ENCODE measurements around the gene CEP97. TPM values are rescaled to one million over a fixed set of nuclear protein-coding genes. Genes with fewer than 3 reads are reported as not detected.
"Not testable (repeated sequence)": the region's sequence is repeated elsewhere in the genome, so short reads cannot be mapped to it uniquely, and the experiment has no call there.

Gene CEP97
- total RNA-seq, 2 experiments from 2014 or later: 23.3 to 26.2 TPM

DNA sequence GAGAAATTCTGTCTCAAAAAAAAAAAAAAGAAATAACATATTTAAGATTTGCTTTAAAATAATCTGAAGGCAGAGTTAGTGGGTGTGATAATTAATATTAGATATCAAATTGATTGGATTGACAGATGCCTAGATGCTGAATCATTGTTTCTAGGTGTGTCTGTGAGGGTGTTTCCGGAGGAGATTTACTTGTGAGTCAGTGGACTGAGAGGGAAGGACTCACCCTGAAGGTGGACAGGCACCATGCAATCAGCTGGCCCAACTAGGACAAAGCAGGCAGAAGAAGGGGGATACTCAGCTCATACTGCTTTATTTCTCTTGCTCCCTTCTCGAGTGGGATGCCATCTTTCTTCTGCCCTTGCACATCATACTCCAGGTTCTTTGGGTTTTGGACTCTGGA lies 21.2 kb upstream of the CEP97 start:
- DNase-seq (no peak), ATAC-seq (no peak)
- Mint-ChIP-seq H3K4me1 (ENCODE audit: low read depth) (no peaks in the 10 kb centered on the region), H3K27ac (no peak overlapping the region), H3K27me3 (ENCODE audit: low read depth) (no peaks in the 10 kb centered on the region), H3K4me3 (no peak overlapping the region), H3K9me3 (ENCODE audit: insufficient read depth) (no peaks in the 10 kb centered on the region), H3K36me3 (ENCODE audit: low read depth) (no peaks in the 10 kb centered on the region)
- CTCF ChIA-PET: no interaction called here
- POLR2A ChIA-PET: no interaction called here

DNA sequence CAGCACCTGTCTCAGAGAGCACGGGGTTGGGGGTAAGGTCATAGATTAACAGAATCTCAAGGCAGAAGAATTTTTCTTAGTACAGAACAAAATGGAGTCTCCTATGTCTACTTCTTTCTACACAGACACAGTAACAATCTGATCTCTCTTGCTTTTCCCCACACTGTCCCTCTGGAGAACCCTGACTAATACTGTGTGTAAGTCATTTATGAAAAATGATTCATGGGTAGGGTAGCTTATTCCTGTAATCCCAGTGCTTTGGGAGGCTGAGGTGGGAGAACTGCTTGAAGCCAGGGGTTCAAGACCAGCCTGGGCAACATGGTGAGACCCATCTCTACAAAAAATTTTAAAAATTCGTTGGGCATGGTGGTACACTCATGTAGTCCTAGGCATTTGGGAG lies 19.8 kb upstream of the CEP97 start:
- H3K4me3 Mint-ChIP-seq; H3K27me3 Mint-ChIP-seq (ENCODE audit: low read depth); H3K9me3 Mint-ChIP-seq (ENCODE audit: insufficient read depth); H3K36me3 Mint-ChIP-seq (ENCODE audit: low read depth); H3K4me1 Mint-ChIP-seq (ENCODE audit: low read depth); H3K27ac Mint-ChIP-seq; ATAC-seq; DNase-seq; POLR2A ChIA-PET: not testable (repeated sequence)
- CTCF ChIA-PET: interaction anchor here (0.7 kb wide), 1 partner anchor 12 kb away, joined by 3 read pairs; no protein-coding TSS in a partner anchor

DNA sequence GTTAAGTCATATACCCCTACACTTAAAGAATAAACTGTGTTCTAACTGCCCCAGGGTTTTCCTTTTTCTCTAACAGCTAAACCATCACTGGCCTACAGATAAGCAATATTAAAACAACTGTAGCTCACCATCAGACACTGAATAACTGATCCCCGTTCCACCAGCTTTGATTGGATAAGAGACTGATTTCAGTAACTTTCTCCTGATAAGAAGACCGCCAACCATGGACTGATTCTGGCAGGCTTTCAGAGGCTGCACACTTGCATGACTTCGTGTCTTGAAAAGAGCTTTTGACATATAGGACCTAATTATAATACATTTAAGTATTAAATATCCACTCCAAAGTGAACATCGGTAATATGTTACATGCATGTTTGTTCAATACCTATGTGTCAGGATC lies 15.3 kb upstream of the CEP97 start:
- DNase-seq (no peak), ATAC-seq (no peak)
- POLR2A ChIA-PET: interaction anchor here (1.0 kb wide), 1 partner anchor 134 kb away, joined by 5 read pairs; no protein-coding TSS in a partner anchor

DNA sequence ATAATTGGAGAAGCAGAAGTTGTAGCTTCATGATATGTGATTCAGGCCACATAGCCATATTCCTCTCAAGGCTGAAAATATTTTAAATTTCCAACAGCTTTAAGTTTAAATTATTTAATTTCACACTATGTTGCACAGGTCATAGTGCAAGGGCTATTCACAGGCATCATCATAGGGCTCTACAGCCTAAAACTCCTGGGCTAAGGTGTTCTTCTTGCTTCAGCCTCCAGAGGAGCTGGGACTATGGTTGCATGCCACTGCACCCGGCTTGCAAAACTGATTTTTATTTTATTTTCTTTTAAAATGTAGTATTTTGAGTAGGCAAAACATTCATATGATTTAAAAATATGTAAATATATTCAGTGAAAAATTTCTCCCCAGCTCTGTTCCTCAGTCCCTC lies 6.0 kb upstream of the CEP97 start:
- Mint-ChIP-seq H3K4me1 (ENCODE audit: low read depth) (peaks cover 21% of the 10 kb centered on the region), H3K36me3 (ENCODE audit: low read depth) (no peaks in the 10 kb centered on the region), H3K27ac (no peak overlapping the region), H3K9me3 (ENCODE audit: insufficient read depth) (no peaks in the 10 kb centered on the region), H3K27me3 (ENCODE audit: low read depth) (no peaks in the 10 kb centered on the region), H3K4me3 (no peak overlapping the region)
- ChIA-PET CTCF (interaction anchor here (1.4 to 1.5 kb wide), 2 partner anchors 10 to 25 kb away, joined by 3 read pairs; no protein-coding TSS in a partner anchor), POLR2A (interaction anchor here (2.1 kb wide), 1 partner anchor 32 kb away, joined by 6 read pairs; the partner anchor contains the start of gene RPL24)
- no peak for DNase-seq
- ATAC-seq: no peak

More for the DNA sequence above, 15.3 kb upstream of the CEP97 start:
- Mint-ChIP-seq H3K9me3 (ENCODE audit: insufficient read depth) (no peaks in the 10 kb centered on the region), H3K4me3 (no peak overlapping the region), H3K36me3 (ENCODE audit: low read depth) (no peaks in the 10 kb centered on the region), H3K27me3 (ENCODE audit: low read depth) (no peaks in the 10 kb centered on the region), H3K27ac (no peak overlapping the region), H3K4me1 (ENCODE audit: low read depth) (no peaks in the 10 kb centered on the region)
- CTCF ChIA-PET: interaction anchor here (0.8 to 2.7 kb wide), 4 partner anchors 8 to 18 kb away, joined by 3 to 11 read pairs (median 5); no protein-coding TSS in a partner anchor

DNA sequence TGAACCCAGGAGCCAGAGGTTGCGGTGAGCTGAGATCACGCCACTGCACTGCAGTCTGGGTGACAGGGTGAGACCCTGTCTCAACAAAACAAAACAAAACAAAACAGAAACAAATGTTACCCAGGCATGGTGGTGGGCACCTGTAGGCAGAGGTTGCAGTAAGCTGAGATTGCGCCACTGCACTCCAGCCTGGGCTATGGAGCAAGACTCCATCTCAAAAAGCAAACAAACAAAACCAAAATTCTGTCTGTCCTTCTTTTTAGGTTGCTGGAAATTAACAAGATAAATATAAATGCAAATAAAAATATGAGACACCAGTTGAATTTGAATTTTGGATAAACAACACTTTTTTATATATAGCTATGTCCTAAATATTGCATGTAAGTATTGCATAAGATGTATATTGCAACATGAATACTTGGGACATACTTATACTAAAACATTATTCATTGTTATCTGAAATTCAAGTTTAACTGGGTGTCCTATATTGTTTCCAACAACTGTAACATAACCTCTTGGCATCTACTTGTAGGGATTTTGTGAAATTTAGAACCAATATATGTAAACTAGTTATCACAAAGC lies 4.7 kb upstream of the CEP97 start:
- Mint-ChIP-seq H3K9me3 (ENCODE audit: insufficient read depth) (no peaks in the 10 kb centered on the region), H3K4me1 (ENCODE audit: low read depth) (peaks cover 30% of the 10 kb centered on the region), H3K4me3 (no peak overlapping the region), H3K27ac (no peak overlapping the region), H3K27me3 (ENCODE audit: low read depth) (no peaks in the 10 kb centered on the region), H3K36me3 (ENCODE audit: low read depth) (no peaks in the 10 kb centered on the region)
- DNase-seq (no peak), ATAC-seq (no peak)
- CTCF ChIA-PET: interaction anchor here (0.8 to 3.0 kb wide), 4 partner anchors 11 to 27 kb away, joined by 3 to 10 read pairs (median 3); no protein-coding TSS in a partner anchor
- POLR2A ChIA-PET: interaction anchor here (1.1 to 2.1 kb wide), 2 partner anchors 33 to 158 kb away, joined by 4 to 6 read pairs; partner anchors contain the start of genes RPL24 and TRMT10C

DNA sequence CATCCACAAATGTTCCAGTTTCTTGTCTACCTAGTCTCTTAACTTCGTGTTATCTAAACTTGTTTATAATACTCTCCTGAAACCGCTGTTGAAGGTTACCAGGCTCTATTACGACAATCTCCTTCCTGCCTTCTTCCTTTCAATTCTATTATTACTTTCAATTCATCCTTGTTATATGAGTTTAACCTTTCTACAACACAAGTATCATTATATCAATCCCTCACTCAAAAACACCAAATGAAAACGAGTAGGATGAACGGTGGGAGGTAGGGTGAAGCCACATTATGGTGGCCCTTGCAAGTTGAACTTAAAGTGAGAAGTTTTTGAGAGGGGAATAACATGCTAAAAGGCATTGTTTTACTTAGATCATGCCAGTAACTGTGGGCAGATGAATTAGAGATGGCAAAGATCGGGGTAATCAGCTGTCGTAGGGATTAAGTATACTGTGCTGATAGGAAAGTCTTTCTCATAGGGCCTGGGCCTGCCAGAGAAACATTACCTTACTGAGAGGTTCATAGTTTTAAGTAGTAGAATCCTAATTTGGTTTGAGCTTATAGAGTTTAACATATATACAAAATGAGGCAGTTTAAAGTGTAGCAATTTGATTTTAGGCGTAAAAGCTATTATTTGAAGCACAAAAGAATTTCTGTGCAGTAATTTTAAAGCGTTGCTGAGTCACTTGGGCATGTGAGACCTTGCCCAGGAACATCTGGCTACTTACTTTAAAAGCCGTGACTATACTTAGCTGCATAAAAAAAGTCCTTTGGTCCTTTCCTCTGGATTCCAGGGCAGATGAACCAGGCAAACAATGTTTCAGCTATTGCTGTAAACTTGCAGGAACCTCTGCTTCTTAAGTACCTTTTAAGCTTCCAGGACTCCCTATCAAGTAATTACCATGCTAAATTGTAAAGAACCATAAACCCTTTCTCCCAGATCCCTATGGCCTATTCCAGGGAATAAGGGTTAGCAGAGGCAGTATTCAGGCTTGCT lies 3.3 kb upstream of the CEP97 start:
- ATAC-seq (no peak), DNase-seq (no peak)
- peak overlapping the region; percentile 55 for H3K4me3 Mint-ChIP-seq
- H3K27me3 Mint-ChIP-seq (ENCODE audit: low read depth): no peaks in the 10 kb centered on the region
- H3K9me3 Mint-ChIP-seq (ENCODE audit: insufficient read depth): no peaks in the 10 kb centered on the region
- ChIA-PET CTCF (interaction anchor here (0.7 to 3.0 kb wide), 11 partner anchors 11 to 147 kb away, joined by 3 to 11 read pairs (median 3); partner anchors contain the start of genes PCNP and ZBTB11), POLR2A (interaction anchor here (0.7 to 2.0 kb wide), 5 partner anchors 35 to 160 kb away, joined by 3 to 9 read pairs (median 4); partner anchors contain the start of genes NFKBIZ, NXPE3, RPL24 and TRMT10C)
- peak overlapping the region; percentile 85 for H3K27ac Mint-ChIP-seq
- no peaks in the 10 kb centered on the region for H3K36me3 Mint-ChIP-seq (ENCODE audit: low read depth)
- peaks cover 36% of the 10 kb centered on the region for H3K4me1 Mint-ChIP-seq (ENCODE audit: low read depth)

DNA sequence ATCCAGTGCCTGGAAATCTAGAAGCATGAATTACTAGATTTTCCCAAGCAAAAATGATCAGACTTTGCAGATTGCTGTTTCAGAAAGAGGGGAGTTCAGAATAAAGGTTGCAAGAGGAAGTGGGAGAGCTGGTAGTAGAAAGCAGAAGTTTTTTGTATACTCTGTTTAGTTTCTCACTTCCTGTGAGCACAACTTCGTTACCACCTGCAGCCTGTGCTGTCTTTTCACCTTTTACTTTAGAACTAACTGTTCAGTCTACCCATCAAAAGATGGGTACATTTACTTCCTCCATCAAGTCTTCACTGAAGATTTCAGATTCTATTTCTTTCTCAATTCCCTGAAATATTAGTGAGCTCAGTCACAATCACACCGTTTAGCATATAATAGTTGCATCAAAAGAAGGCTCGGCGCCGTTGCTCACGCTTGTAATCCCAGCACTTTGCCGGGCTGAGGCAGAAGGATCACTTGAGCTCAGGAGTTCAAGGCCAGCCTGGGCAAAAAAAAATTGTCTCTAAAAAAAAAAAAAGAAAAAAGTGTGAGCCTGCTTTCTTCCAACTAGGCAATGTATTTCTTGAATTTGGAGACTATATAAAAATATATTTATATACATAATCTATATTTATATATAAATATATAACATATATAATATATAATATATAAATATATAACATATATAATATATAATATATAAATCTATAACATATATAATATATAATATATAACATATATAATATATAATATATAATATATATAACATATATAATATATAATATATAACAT lies 1.8 kb upstream of the CEP97 start:
- ChIA-PET CTCF (interaction anchor here (1.0 to 3.0 kb wide), 3 partner anchors 13 to 503 kb away, joined by 3 to 11 read pairs (median 10); no protein-coding TSS in a partner anchor), POLR2A (interaction anchor here (0.9 to 2.0 kb wide), 4 partner anchors 21 to 127 kb away, joined by 3 to 9 read pairs (median 5); partner anchors contain the start of genes RPL24 and ZBTB11)
- Mint-ChIP-seq H3K36me3 (ENCODE audit: low read depth) (peaks cover 8% of the 10 kb centered on the region), H3K4me1 (ENCODE audit: low read depth) (peaks cover 45% of the 10 kb centered on the region), H3K27ac (peak overlapping the region; percentile 85), H3K27me3 (ENCODE audit: low read depth) (no peaks in the 10 kb centered on the region), H3K4me3 (peak overlapping the region; percentile 55), H3K9me3 (ENCODE audit: insufficient read depth) (no peaks in the 10 kb centered on the region)
- ATAC-seq (no peak), DNase-seq (peak; percentile 45)

DNA sequence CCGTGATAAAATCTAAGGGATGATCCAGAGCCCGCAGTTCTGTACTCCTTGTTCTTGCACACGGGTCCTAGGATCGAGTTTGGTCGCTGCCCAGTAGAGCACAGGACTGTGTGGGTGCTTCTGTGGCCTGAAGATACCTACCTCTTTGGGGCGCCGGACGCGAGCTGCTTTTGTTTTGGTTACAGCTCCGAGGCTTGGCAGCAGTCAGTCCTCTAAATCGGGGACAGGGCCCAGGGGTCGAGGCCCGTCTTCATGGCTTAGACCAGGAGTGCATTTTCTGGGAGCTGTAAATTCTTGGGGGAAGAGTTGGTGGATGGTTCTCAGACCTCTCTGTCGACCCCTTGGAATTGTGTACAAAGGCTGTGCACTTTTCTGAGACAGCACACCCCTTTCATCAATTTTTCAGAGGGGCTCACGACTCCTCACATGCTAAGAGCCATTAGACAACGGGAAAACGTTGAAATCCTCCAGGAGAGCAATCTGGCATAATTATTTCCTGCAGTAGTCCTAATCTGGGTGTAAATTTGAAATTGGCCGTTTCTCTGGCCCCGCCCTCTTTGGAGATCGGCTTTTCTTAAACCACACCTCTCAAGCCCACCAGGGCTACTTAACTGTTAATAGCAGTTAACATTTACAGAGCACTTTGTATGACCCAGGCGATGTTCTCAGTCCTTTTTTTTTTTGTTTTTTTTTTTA lies 928 bp downstream of the CEP97 start:
- ChIA-PET POLR2A (interaction anchor here (1.0 to 1.8 kb wide), 11 partner anchors 8 to 152 kb away, joined by 3 to 14 read pairs (median 4); partner anchors contain the start of genes NXPE3, PCNP, RPL24 and ZBTB11), CTCF (interaction anchor here (1.1 to 1.5 kb wide), 7 partner anchors 10 to 77 kb away, joined by 3 to 6 read pairs (median 4); partner anchors contain the start of gene RPL24)
- peaks cover 49% of the 10 kb centered on the region for H3K4me1 Mint-ChIP-seq (ENCODE audit: low read depth)
- H3K36me3 Mint-ChIP-seq (ENCODE audit: low read depth): peaks cover 26% of the 10 kb centered on the region
- no peaks in the 10 kb centered on the region for H3K27me3 Mint-ChIP-seq (ENCODE audit: low read depth)
- H3K9me3 Mint-ChIP-seq (ENCODE audit: insufficient read depth): no peaks in the 10 kb centered on the region
- ATAC-seq (peak; percentile 37), DNase-seq (peak; percentile 61)
- H3K4me3 Mint-ChIP-seq: peak overlapping the region; percentile 93
- H3K27ac Mint-ChIP-seq: peak overlapping the region; percentile 95

DNA sequence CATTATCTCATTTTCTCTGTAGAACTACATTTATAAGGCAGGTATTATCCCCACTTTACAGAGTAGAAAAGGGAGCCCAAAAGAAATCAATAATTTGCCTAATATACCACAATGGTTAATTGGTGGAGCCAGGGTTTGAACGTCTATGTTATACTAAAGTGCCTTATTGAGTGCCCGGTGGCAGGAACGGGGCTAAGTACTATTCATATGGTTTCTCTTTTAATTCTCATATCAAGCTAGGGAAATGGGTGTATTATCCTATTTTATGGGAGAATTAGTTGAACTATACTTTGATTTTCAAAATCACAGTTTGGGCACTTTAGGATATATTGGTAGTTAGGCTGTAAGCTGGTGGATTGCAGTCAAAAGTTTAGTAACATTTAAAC lies 1.5 kb downstream of the CEP97 start:
- H3K4me1 Mint-ChIP-seq (ENCODE audit: low read depth): peaks cover 46% of the 10 kb centered on the region
- ChIA-PET POLR2A (interaction anchor here (1.0 to 1.4 kb wide), 2 partner anchors 43 to 50 kb away, joined by 4 read pairs; no protein-coding TSS in a partner anchor), CTCF (interaction anchor here (1.4 to 1.5 kb wide), 2 partner anchors 31 to 77 kb away, joined by 3 to 6 read pairs; no protein-coding TSS in a partner anchor)
- H3K36me3 Mint-ChIP-seq (ENCODE audit: low read depth): peaks cover 31% of the 10 kb centered on the region
- peak overlapping the region; percentile 95 for H3K27ac Mint-ChIP-seq
- H3K27me3 Mint-ChIP-seq (ENCODE audit: low read depth): no peaks in the 10 kb centered on the region
- H3K4me3 Mint-ChIP-seq: peak overlapping the region; percentile 93
- no peak for DNase-seq
- ATAC-seq: no peak
- H3K9me3 Mint-ChIP-seq (ENCODE audit: insufficient read depth): no peaks in the 10 kb centered on the region

DNA sequence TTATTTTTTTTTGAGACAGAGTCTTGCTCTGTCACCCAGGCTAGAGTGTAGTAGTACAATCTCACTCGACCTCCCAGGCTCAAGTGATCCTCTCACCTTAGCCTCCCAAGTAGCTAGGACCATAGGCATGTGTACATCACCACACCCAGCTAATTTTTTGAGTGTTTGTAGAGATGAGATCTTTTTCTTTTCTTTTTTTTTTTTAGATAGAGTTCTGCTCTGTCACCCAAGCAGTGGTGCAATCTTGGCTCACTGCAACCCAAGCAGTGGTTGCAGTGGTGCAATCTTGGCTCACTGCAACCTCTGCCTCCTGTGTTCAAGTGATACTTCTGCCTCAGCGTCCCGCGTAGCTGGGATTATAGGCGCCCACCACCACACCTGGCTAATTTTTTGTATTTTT lies 5.2 kb downstream of the CEP97 start:
- Mint-ChIP-seq H3K4me3 (no peak overlapping the region), H3K27me3 (ENCODE audit: low read depth) (no peaks in the 10 kb centered on the region), H3K4me1 (ENCODE audit: low read depth) (peaks cover 20% of the 10 kb centered on the region), H3K9me3 (ENCODE audit: insufficient read depth) (no peaks in the 10 kb centered on the region), H3K27ac (no peak overlapping the region), H3K36me3 (ENCODE audit: low read depth) (peaks cover 60% of the 10 kb centered on the region)
- POLR2A ChIA-PET: interaction anchor here (0.6 kb wide), 1 partner anchor 29 kb away, joined by 3 read pairs; no protein-coding TSS in a partner anchor
- DNase-seq (no peak), ATAC-seq (no peak)
- CTCF ChIA-PET: no interaction called here
